ENCODE results near the gene IFNAR2. TPM values are rescaled to one million over a fixed set of nuclear protein-coding genes. Genes with fewer than 3 reads are reported as not detected.

IFNAR2 gene
- total and polyA plus RNA-seq, 11 donors: 6.5 to 46.7 (median 12.0) TPM

GRCh38 chr21:33244779-33245105 is 15.0 kb downstream of the IFNAR2 start:
- no peak for ATAC-seq
- Histone ChIP-seq H3K9me3 (no peaks in the 10 kb centered on the region), H3K27ac (peak overlapping the region in 8 of 12 donors; percentile 27 to 77 (median 49)), H3K4me3 (no peak overlapping the region), H3K36me3 (peaks cover 0 to 76% (median 57%) of the 10 kb centered on the region in 9 donors), H3K4me1 (peaks cover 0 to 76% (median 19%) of the 10 kb centered on the region in 12 donors), H3K27me3 (no peaks in the 10 kb centered on the region)
- intact Hi-C loops (cut with DNase I): loop anchor here in 1 of 10 donors (5.0 kb wide), 1 partner anchor 43 kb away; no protein-coding TSS in a partner anchor
- DNase-seq: no peak
- 58 to 84% (median 64%) methylated on average over 2 of the region's 2 CpGs for WGBS, 4 donors
- no peak for TF ChIP-seq CTCF (IDR thresholded peaks at IDR 0.05)
- no peak for TF ChIP-seq POLR2A (IDR thresholded peaks at IDR 0.05)

- no peak overlapping the region for H3K4me3 ChIP-seq
Observed at GRCh38 chr21:33245289-33245918, 15.7 kb downstream of the IFNAR2 start.

GRCh38 chr21:33246506-33246905 is 16.8 kb downstream of the IFNAR2 start:
- no peak for DNase-seq
- Histone ChIP-seq H3K9me3 (no peaks in the 10 kb centered on the region), H3K4me3 (no peak overlapping the region), H3K27me3 (no peaks in the 10 kb centered on the region), H3K36me3 (peaks cover 0 to 94% (median 74%) of the 10 kb centered on the region in 9 donors), H3K4me1 (peaks cover 0 to 60% (median 19%) of the 10 kb centered on the region in 12 donors), H3K27ac (peak overlapping the region in 10 of 12 donors; percentile 17 to 55 (median 43))
- no peak for TF ChIP-seq CTCF (IDR thresholded peaks at IDR 0.05)
- no peak for TF ChIP-seq POLR2A (IDR thresholded peaks at IDR 0.05)
- intact Hi-C loops (cut with DNase I): no loop called here
- peak; percentile 22 to 69 (median 40) for ATAC-seq
- WGBS, 4 donors: 72 to 80% (median 76%) methylated on average over 5 of the region's 5 CpGs

More at GRCh38 chr21:33245289-33245918, 15.7 kb downstream of the IFNAR2 start:
- no peaks in the 10 kb centered on the region for H3K9me3 ChIP-seq
- peaks cover 0 to 83% (median 63%) of the 10 kb centered on the region in 9 donors for H3K36me3 ChIP-seq
- DNase-seq (no peak), ATAC-seq (no peak)
- WGBS, 4 donors: 81 to 88% (median 85%) methylated on average over 4 of the region's 4 CpGs
- TF ChIP-seq POLR2A (IDR thresholded peaks at IDR 0.05): no peak
- no peak for TF ChIP-seq CTCF (IDR thresholded peaks at IDR 0.05)
- intact Hi-C loops (cut with DNase I): no loop called here
- H3K4me1 ChIP-seq: peaks cover 0 to 70% (median 19%) of the 10 kb centered on the region in 12 donors
- no peaks in the 10 kb centered on the region for H3K27me3 ChIP-seq
- H3K27ac ChIP-seq: peak overlapping the region in 4 of 12 donors; percentile 27 to 77 (median 63)

- H3K4me3 ChIP-seq: no peak overlapping the region
- ATAC-seq: no peak
- no peaks in the 10 kb centered on the region for H3K27me3 ChIP-seq
- peaks cover 0 to 55% (median 18%) of the 10 kb centered on the region in 12 donors for H3K4me1 ChIP-seq
- H3K9me3 ChIP-seq: no peaks in the 10 kb centered on the region
- TF ChIP-seq CTCF (IDR thresholded peaks at IDR 0.05): no peak
- no peak for TF ChIP-seq POLR2A (IDR thresholded peaks at IDR 0.05)
- WGBS, 4 donors: 84 to 93% (median 88%) methylated on average over 7 of the region's 7 CpGs
- peaks cover 0 to 94% (median 79%) of the 10 kb centered on the region in 9 donors for H3K36me3 ChIP-seq
- DNase-seq: no peak
- intact Hi-C loops (cut with DNase I): no loop called here
- H3K27ac ChIP-seq: peak overlapping the region in 10 of 12 donors; percentile 17 to 55 (median 43)
Observed at GRCh38 chr21:33246963-33247362, 17.2 kb downstream of the IFNAR2 start.

Data from heart left ventricle (tissue), 16 donors.